ENCODE results near the gene CRTC3.
"Not testable (repeated sequence)": the region's sequence is repeated elsewhere in the genome, so short reads cannot be mapped to it uniquely, and the experiment has no call there.

CRTC3 gene

DNA sequence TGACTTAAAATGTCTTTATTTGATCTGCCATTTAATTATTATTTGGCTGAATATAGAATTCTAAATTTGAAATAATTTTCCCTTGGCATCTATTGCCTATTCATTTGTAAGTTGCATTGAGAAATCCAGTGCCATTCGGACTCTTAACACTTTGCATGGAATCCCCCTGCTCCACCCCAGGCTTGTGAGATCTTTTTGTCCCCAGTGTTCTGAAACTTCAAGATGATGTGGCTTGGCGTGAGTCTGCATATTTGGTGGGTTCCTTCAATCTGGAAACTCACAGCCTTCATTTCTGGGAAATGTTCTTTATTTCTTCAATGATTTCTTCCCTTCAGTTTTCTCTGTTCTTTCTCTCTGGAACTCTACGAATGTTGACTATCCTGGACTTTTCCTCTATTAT, 103.6 kb downstream of the CRTC3 start:
- DNase-seq = no peak

DNA sequence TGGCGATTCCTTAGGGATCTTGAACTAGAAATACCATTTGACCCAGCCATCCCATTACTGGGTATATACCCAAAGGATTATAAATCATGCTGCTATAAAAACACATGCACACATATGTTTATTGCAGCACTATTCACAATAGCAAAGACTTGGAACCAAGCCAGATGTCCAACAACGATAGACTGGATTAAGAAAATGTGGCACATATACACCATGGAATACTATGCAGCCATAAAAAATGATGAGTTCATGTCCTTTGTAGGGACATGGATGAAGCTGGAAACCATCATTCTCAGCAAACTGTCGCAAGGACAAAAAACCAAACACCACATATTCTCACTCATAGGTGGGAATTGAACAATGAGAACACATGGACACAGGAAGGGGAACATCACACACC, 107.3 kb downstream of the CRTC3 start:
- DNase-seq = not testable (repeated sequence)

DNA sequence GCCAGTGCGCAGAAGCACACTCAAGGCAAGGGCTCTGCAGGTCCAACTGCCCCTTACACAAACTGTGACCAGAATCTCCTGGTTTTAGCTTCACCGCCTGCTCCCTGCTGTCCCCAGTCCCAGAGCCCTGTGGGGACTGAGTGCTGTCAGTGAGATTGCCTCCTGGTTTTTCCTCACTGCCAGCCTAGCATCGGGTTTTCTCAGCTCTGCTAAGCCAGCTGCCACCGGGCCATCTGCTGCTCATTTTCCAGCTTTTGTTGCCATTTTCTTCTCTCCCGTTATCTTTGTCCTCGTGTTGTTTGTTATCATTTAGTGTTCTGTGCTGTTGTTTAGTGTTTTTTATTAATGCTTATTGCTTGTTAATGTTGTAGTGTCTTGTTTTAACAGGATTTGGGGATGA, 108.0 kb downstream of the CRTC3 start:
- no peak for DNase-seq

GRCh38 chr15:90638201-90638691, 108.5 kb downstream of the CRTC3 start:
- no peak for DNase-seq

DNA sequence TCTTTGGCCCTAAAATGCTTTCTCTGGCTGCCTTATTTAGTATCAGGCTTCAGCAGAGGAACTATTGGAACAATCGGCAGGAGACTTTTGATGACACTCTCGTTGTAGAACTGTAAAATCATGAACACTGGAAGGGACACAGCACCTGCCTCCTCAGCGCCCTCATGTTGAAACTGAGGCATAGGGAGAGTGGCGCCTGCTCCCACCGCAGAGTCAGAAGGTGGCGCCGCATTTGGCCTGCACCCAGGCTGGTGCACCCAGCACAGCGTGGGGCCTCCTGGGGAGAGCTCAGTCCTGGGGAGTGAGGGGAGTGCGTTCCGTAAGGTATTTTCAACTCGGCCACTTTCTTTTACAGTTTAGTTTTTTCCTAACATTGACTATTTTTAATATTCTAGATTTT, 109.2 kb downstream of the CRTC3 start:
- DNase-seq = no peak

DNA sequence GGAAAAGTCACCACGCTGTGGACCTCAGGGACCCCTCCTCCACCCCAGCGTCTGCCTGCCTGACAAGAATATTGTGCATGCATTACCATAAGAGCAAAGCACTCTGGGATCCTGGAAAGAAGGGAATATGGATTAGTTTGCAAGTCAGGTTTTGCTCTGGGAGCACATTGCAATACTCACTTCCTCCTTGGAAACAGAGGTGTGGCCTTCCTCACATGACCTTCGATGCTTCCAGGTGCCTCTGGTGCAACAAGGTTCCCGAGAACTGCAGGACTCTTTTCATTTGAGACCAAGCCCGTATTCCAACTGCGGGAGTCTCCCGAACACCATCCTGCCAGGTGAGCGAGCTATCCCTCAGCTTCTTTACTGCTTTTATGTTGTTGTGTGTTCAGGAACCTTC, 111.1 kb downstream of the CRTC3 start:
- DNase-seq = no peak

DNA sequence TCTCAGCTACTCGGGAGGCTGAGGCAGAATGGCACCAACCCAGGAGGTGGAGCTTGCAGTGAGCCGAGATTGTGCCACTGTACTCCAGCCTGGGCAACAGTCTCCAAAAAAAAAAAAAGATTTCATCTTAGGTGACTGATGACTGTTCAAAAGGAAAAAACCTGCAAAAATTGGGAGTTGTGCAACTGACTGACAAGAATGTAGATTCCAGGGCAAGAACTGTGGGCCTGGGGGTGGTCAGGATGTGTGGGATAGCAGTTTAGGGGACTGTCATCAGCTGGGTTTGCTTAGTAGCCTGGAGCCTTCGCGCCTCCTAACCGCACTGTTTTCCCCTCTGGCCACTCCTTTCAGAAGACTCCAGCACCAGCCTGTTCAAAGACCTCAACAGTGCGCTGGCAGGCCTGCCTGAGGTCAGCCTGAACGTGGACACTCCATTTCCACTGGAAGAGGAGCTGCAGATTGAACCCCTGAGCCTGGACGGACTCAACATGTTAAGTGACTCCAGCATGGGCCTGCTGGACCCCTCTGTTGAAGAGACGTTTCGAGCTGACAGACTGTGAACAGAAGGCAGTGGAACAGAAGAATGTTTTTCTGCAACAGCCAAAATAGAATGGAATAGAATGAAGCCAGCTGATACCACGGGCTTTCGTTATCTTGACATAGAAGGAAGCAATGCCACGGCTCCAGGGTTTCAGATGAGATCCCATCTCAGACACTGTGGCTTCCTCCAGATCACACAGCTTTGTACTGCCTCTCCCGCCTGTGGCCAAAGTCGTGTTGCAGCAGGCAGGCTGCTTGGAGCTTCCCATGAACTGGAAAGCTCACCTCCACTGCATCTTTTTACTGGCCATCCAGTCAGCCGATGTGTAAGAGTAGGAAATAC, 112.1 kb downstream of the CRTC3 start:
- no peak for DNase-seq

DNA sequence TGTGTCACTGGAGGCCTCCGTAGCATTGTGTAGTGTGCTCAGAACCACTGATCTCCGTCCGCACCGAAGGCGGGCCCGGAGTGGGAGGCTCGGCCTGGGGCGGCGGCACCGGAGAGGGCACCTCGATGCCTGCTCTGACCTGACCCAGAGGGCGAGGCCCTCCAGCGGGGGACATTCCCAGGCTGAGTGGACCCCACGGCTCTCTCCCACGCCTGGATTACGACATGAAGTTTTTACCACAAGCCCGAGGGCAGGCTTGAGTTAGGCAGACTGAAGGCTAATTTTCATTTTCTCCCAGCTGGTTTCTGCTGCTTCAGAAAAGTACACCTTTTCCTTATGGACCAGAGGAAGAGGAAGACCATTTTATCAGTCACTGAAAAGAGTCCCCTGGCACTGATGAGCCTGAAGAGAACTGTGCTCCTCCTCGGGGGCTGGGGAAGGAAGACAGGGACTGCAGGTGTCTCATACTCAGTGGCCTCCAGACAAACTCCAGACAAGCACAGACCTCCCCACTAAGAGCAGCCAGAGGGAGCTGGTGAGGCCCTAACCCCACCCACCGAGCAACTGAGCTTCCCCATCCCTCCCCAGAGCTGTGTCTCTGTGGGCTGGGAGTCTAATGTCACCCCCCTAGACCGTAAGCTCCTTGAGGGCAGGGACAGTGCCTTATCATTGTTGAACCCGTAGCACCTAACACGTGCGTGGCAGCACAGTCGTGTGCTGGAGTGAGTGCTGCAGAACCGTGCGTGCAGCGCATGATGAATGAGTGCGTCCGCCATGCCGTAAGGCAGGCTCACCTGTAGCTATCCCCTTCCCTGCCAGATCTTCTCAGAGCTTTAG, 113.0 kb downstream of the CRTC3 start:
- DNase-seq = no peak

GRCh38 chr15:90643301-90643632, 113.5 kb downstream of the CRTC3 start:
- DNase-seq = no peak

DNA sequence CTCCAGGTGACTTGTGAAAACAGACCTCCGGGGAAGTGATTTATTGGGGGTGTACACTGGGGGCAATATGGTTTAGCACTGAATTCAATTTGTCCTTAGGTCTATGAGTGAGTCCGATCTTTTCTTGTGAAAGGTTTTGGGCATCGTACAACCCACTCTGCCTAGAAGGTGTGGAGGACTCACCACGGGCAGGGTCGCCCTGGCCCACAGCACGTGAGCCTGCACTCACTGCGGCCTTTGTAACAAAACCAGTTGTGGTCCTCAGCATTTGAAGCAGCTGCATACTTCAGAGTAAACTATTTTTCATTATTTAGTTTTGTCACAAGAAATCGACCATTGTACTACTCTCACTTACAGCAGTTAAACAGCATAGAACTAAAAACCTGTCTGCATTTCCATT, 114.8 kb downstream of the CRTC3 start:
- DNase-seq = no peak

GRCh38 chr15:90644952-90645725, 115.4 kb downstream of the CRTC3 start:
- no peak for DNase-seq

DNA sequence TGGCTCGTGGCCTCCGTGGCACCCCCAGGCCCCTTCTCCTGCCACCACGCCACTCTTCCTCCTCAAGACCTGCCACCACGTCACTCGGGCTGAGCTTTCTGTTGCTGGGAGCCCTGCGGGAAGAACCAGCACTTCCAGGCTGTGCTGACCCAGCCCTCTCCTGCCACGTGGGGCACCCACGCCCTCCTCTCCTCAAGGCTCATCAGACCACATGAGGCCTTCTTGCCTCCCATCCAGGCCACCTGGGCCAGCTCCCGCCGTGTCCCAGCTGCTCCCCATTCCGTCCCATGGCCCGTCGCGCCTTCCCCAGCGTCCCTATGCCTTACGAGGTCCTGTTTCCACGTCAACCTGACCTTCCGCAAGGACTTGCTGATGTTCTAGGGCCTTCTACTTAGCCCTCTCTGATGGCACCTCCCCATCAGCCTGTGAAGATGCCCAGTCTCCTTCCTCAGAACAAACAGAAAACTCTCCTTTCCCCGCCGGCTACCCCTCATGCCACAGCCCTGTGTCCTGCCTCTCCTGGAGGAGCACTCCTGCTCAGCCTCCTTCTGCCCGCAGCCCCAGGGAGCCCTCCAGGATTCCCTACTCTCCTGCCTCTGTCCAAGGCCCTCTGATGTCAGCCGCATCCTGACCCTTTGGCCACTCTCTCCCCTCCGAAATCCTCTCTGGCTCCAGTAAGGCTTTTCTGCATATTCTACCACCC, 116.3 kb downstream of the CRTC3 start:
- DNase-seq = no peak

DNA sequence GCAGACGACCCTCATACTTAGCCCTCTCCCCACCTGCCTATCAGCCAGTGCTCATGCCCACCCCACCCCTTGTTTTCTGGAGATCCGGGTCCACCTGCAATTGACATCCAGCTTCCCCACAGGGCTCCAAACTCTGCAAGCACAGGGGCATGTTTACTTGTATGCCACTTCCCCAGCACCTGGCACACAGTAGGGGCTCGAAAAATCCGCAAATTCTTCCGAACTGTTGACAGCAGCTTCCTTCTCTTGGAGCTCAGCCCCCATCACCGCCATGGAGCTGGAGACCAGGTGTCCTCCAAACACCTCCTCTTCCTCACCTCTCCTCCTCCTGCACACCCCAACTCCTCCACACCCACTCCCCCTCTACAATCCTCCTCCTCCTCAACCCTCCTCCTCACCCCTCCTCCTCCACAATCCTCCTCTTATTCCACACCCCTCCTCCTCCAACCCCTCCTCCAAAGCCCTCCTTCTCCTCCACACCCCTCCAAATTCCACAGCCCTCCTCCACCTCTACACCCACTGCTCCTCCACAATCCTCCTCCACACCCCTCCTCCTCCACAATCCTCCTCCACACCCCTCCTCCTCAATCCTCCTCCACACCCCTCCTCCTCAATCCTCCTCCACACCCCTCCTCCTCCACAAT, 117.1 kb downstream of the CRTC3 start:
- no peak for DNase-seq

DNA sequence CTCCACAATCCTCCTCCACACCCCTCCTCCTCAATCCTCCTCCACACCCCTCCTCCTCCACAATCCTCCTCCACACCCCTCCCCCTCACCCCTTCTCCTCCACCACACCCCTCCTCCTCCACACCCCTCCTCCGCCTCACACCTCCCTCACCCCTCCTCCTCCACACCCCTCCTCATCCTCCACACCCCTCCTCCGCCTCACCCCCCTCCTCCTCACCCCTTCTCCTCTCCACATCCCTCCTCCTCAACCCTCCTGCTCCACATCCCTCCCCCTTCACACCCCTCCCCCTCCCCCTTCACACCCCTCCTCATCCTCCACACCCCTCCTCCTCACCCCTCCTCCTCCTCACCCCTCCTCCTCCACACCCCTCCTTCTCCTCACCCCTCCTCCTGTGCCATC, 117.6 kb downstream of the CRTC3 start:
- no peak for DNase-seq

- DNase-seq = no peak
Observed at GRCh38 chr15:90648137-90649070, 118.7 kb downstream of the CRTC3 start.

DNA sequence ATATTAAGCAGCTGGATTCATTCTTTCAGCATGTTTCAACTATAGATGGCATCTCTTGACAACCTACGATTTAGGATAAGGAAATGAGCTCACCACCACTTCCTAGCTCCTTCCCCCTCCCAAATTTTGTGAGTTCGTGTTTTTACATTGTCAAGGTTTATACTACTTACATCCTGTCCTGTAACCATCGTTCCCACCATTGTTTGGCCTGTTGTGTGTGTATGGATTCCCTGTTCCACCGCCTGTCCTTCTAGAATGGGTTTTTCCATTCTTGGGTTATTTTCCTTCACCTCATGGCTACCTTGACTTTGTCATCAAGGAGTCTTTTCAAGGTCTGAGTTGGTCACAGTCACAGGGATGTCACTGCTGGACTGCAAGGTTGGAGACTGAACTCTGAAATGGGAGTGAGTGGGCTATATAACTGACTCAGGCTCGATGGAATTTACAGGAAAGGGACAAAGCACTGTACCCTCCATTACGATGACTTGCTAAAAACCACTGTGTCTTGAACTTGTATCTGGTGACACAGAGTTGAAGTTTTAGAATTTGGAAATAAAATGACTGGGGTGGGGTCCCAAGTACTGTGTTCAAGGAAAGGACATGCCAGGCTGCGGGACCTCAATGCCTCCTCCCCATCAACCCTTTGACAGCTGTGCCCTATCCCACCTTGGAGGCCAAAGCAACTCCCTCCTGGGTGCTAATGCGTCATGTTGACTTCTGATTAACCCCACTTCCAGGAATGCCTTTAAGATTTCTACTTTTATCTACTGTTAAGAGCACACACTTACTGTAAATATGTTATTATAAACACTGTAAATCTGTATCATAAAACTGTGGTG, 120.6 kb downstream of the CRTC3 start:
- no peak for DNase-seq

DNA sequence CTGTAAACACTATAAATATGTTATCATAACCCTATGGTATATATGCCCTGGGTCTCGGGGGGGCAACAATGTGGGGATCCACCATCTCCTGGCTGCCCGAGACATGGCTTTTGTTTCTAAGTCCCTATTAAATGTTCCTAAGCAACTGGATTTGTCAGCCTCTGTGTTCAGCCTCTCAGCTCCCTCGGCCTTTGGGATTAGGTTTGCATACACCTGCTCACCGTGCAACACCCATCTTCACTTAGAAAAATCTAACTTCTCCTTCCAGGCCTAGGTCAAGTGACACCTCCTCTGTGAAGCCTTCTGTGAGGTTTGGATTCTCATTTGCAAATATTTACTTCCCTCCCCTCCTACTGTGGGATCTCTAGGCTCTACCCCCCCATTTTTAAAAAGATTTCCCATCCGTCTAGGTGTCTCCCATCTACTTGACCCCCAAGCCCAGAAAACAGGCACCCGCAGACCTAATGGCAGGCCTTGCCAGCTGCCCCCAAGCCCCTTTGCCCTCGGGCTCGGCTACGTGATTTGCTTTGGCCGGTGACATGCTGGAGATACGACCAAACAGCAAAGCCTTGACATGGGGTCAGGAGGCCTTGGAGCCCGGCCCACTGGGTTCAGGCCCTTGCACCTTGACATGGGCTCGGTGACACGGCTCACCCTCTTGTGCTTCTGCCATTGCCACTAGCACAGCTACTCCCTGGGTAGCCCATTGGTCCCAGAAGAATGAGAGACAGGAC, 121.4 kb downstream of the CRTC3 start:
- no peak for DNase-seq

DNA sequence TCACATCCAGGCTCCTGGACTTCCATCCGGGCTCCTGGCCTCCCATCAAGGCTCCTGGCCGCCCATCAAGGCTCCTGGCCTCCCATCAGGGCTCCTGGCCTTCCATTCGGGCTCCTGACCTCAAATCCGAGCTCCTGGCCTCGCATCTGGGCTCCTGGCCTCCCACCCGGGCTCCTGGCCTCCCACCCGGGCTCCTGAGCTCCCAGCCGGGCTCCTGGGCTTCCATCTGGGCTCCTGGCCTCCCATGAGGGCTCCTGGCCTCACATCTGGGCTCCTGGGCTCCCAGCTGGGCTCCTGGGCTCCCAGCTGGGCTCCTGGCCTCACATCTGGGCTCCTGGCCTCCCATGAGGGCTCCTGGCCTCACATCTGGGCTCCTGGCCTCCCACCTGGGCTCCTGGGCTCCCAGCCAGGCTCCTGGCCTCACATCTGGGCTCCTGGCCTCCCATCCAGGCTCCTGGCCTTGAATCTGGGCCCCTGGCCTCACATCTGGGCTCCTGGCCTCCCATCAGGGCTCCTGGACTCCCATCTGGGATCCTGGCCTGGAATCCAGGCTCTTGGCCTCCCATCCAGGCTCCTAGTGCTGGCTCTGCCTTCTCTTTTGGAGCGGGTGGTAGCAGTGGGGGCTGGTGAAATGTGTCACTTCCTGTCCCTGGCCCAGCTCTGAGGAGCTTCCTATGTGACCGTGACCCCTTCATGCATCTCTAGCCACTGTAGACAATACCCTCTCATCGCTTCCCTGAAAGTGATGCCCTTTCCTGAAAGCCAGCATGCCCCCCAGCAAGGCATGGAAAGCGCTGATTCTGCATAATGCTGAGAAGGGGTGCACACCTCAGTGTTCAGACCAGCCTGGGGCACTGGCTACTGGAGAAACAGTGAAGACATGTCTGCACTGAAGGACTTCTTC, 124.8 kb downstream of the CRTC3 start:
- DNase-seq = no peak

All from NCI-H1048 (cell line).